Frontal cortex (tissue), 4 donors: ENCODE results near the gene LRRC18. TPM values are rescaled to one million over a fixed set of nuclear protein-coding genes. Genes with fewer than 3 reads are reported as not detected.

Experiments
- DNase-seq, 2 donors: peaks; one replicate each; pipeline ENCODE4 v3.0.0; 2012; ENCODE audit warnings: low spot score in 2 of 2
- FAIRE-seq: peaks from 2 replicates; lab custom pipeline; 2012; peaks lifted over from hg19 to GRCh38; lab: Jason Lieb, UNC
- total RNA-seq: library from RNA; depleted of rRNA; stranded (reverse); fragments of >200 nt; gene quantifications from one replicate; pipeline ENCODE4 v1.2.3, GENCODE V29; 2014
- donor health status: control.
- donor health status: control.
- donor health status: control.

The LRRC18 gene
- not detected for total RNA-seq

DNA sequence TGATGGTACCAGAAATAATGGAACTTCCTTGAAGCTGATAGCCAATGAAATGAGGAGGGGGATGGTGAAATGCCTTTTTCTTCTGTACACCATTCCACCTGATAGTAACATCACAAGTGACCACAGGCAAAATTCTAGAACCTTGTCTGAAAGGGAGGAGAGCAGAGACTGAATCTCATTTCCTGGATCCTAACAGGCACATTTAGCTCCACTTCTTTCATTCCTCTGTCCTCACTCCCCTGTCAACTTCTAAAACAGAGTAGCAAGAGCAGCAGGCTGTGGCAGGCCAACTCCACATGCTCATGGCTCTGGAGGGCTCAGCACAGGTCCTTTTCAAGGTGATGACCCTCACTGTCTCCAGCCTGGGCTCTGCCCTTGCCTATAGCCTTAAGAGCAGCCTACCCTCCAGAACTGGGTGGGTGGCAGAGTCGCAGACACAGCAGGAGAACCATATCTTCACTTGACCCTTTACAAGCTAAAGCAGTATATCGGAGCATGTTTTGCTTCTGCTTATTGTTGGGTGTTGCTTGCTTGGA, at the start of gene LRRC18:
Gene LRRC18 (minus strand): TSS at position 51 of the 536 bp plus-strand sequence. CDS start 25,685 bp downstream, outside the sequence.
- DNase-seq (no peak), FAIRE-seq (no peak)

DNA sequence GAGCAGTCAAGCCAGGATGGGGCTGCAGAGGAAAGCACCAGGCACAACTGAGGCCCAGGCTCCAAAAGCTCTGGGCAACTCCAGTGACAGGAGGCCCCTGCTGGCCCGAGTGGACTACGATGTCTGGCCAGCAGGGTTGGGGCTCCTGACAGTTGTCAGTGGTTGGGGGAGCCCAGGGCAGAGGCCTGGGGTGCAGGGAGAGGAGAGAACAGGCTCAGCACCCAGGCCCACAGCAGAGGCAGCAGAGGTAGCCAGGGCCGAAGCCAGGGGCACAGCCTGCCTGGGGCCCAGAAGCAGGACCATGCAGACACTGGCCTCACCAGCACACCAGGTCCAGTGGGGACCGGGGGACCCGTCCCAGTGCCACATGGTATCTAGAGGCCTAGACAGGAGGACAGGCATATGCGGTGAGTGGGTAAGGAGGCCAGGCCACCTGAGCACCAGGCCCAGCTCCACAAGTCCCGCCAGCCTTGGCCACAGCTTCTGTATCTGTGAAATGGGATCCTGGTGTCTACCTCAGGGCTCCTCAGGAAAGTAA, 46.0 kb upstream of the LRRC18 start:
- DNase-seq (no peak), FAIRE-seq (no peak)

DNA sequence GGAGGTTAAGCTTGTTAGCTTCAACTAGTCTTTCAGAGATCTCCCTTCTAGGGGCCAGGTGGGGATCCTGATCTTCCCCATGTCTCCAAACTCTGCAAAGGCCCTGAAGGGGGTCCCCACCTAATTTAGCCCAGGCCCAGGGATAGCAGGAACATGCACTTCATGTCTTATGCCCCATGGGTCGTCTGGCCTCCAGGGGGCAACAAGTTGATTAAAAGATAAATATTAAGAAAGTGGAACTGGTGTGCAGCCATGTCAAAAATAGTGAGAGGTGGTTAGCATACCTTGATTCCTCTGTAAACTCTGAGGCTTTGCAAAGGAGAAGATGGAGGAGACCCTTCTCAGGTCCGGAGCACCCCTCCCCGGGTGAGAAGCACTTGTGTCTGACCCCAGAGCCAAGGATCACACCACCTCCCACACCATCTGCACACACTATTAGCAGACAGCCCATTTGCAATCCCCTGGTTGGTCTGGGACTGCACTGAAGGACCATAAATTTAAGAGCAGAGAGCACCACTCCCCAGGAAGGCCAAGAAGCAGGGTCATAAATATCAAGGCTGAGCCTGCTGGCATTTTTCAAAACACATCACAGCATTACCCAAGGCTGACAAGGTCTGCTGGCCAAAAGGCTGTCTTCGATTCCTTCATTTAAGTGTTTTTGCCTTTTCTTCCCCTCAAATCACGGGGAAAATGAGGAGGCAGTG, 44.2 kb upstream of the LRRC18 start:
- no peak for FAIRE-seq

DNA sequence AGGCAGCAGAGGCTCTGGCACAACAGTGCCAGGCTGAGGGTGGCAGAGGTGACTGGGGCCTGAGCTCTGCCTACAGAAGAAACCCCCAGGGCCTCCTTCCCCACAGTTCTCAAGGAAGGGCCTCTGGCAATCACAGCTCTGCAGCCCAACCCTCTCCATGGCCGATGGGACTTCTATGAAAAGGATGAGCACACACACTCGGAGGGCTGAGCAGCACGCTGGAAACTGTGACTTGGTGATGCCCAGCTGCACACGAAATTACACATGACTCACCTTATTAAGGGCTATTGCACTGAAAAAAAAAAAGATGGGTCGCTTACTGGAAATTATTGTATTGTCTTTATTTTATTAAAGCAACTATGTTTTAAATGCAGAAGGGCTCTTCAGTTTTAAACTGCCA, 42.9 kb upstream of the LRRC18 start:
- FAIRE-seq: no peak
- no peak for DNase-seq

More for the DNA sequence above, 44.2 kb upstream of the LRRC18 start:
- DNase-seq: no peak

DNA sequence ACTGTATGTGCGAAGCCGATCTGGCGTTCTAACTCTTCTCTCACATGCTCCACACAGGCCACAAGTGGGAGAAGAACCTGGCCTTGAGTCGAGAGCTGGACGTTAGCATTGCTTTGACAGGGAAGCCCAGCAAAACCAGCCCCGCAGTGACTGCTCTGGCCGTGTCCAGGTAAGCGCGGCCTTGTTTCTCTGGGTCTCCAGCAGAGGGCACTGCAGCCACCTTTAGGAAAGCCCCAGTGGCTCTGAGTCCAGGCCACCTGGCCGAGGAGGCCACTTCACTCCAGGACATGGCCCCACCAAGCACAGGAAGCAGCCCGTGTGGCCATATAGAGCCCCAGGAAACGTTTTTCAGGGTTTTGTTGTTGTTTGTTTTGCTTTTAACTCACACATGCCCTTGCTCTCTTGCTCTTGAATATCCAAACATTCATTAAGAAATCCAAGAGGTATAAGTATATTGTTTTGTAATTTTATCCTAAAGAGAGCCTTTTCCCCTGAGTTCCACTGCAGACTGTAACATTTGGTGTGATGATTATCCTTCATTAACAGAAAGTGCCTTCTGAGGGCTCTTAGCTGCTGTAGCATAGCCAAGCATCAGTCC, 41.8 kb upstream of the LRRC18 start:
- DNase-seq (peak; percentile 15 to 54), FAIRE-seq (no peak)

DNA sequence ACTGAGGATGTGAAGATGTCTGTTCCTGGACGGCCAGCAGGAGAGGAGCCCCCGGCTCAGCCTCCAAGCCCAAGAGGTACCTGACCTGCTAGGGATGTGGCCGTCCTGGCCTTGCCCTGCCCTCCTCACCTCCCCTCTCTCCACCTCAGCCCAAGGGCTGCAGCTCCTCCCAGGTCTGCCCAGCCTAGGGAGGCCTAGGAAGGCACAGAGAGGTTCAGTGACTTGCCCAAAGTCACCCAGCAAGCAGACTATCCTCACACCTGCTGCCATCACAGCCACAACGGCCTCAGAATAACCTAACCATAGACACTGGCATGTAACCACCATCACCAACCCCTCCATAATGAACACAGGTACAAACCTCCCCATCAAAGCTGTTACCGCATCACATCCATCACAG, 38.7 kb upstream of the LRRC18 start:
- FAIRE-seq (no peak), DNase-seq (no peak)

DNA sequence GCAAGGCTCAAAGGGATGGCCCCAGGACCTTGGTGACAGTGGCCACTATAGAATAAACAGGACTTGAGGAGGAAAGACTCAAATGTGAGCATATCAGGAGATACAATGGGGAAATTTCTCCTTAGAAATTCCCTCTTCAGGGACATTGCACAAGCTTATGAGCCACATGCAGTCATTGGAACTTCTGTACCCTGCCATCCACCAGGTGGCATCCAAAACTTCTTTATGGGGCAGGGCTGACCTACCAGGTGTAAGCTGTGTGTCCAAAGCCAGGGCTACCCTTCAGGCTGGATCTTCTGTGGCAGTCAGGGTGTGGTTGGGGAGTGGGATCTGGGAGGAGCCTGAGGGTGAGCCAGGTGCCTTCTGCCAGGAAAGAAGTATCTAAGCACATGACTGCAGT, 36.6 kb upstream of the LRRC18 start:
- DNase-seq: peak in 1 of 2 donors; percentile 19
- no peak for FAIRE-seq

DNA sequence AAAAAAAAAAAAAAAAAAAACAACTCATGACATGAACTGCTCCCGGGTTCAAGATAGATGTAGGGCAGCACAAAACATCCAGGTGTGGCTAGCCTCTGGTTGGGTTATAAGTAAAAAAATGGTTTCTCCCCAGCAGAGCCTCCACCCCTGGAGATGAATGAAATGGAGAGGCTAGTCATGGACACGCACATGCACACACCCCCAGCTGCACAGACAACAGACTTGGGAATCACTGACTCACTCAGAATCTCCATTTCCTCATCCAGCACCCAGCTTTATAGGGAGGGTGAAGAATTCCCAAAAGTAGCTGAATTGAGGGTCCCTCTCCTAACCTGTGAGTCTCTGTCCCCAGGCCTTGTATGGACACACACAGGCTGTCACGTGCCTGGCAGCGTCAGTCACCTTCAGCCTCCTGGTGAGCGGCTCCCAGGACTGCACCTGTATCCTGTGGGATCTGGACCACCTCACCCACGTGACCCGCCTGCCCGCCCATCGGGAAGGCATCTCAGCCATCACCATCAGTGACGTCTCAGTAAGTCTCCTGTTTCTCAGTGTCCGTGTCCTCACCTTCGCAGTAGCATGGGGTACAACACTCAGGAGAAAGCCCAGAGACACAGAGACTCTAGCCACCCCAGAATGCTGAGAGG, 35.0 kb upstream of the LRRC18 start:
- DNase-seq (no peak), FAIRE-seq (no peak)

DNA sequence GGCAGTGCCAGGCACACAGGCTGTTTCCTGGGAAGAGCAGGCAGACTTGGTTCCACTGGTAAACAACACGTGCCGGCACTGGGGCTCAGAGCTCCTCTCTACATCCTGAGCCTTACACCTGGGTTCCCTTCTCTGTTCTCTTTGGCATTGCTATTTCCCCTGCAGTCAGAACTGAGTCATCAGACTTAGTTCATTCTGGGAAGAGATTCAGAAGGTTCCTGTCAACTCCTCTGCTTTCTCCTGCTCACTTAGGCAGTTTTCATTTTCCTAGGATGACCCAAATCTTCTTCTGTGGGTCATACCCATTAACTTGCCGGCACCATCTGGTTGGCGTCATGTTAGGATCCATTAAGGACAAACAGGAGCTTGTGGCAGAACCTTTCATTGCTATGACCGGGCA, 33.4 kb upstream of the LRRC18 start:
- DNase-seq (no peak), FAIRE-seq (no peak)

DNA sequence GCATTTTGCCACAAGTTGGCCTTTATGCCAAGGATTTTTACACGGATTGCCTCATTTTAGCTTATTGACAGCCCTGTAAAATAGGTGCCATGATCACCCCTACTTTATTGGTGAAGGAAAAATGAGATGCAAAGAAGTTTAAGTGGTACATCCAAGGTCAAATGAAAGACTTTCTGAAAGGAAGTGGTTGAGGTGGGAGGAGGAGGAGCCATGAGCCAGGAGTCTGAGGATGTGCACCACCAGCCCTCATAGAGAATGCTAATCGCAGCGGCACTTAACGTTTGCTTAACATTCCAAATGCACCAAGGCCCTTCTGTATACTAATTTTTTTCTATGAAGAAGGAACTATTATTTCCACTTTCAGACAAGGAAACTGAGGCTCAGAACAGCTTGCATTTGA, 31.0 kb upstream of the LRRC18 start:
- no peak for DNase-seq
- FAIRE-seq: no peak

DNA sequence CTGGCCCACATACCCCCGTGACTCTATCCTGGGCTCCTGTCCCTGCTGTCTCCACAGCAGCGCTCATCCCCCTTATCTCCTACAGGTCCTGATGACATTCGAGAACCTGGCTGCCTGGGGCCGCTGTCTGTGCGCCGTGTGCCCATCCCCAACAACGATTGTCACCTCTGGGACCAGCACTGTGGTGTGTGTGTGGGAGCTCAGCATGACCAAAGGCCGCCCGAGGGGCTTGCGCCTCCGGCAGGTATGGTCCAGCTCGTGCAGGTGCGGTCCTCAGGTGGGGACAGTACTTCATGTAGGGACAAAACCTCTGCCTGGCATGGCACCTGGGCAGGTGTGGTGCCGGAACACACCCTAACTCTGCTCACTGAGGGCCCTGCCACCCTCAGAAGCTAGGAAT, 30.4 kb upstream of the LRRC18 start:
- no peak for DNase-seq
- no peak for FAIRE-seq

DNA sequence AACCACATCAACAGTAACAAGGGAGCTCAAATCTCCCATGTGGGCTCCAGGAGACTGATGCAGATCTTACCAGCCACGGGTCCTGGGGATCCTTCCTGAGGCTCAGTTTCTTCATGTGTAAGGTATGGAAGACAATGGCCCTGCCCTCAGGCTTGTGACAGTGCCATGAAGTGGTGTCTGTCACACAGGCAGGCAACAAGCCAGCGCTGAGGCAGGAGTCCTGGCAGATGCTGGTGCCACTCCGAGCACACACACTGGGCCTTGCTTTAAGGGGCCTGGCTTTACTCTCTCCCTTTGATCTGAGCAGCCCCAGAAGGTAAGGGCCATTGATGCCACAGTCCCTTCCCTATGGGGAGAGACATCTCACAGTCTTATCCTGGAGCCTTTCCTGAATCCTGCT, 28.4 kb upstream of the LRRC18 start:
- no peak for FAIRE-seq
- DNase-seq: no peak

DNA sequence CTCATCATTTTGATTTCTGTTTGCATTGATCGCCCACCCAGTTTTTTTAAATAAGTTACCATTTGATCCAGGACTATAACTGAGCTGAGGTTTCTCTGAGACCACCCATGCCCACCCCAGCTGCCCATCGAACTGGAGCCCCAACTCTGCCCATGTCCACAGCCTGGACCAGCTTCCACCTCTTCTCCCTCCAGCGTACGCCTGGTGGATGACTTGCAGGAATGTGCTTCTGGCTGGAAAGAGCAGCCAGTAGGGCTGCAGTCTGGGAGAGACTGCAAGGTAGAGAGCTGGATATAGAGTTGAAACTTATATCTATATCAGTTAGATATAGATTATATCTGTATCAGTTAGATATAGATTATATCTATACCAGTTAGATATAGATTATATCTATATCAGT, 25.8 kb upstream of the LRRC18 start:
- no peak for FAIRE-seq
- no peak for DNase-seq

DNA sequence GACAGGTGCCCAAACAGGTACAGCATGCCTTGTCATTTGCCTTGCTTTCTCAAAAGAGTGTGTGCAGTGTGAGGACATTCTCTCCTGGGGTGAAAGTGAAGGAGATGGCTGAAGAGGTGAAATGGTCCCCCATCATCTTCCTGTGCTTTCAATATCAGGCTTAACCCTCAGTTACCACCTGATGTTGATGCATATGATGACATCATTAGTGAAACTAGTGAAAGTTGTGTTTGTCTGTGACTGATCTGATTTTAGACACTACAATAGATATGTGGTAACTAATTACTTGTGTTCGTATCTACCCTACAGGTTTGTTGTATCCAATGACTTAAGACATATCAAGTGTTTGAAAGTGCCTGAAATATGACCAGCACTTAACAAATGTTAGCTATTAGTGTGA, 24.4 kb upstream of the LRRC18 start:
- FAIRE-seq (no peak), DNase-seq (no peak)

DNA sequence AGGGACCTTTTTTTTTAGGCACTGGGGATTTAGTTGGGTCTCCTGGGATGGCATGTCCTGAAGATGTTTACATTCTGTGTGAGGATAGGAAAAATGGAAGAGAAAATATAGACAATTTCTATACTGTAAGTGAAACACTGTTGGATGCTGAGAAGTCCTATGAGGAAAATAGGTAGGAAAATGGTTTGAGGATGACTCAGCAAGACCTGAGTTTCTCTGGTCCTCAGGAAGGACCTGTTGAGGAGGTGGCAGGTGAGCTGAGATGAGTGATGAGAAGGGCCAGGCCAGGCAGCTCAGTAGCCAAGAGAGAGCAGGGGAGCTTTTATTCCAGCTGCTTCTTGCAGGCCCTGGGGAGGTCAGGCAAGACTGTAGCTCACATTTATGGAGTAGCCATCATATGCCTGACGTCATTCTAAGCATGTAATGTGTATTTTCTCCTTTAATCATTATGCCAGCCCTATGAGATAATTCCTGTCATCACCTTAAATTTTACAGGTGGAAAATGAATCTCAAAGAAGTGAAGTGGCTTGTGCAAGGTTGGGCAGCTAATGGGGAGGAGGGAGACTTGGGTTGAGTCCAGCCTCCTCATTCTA, 19.1 kb upstream of the LRRC18 start:
- FAIRE-seq: no peak
- DNase-seq: no peak

DNA sequence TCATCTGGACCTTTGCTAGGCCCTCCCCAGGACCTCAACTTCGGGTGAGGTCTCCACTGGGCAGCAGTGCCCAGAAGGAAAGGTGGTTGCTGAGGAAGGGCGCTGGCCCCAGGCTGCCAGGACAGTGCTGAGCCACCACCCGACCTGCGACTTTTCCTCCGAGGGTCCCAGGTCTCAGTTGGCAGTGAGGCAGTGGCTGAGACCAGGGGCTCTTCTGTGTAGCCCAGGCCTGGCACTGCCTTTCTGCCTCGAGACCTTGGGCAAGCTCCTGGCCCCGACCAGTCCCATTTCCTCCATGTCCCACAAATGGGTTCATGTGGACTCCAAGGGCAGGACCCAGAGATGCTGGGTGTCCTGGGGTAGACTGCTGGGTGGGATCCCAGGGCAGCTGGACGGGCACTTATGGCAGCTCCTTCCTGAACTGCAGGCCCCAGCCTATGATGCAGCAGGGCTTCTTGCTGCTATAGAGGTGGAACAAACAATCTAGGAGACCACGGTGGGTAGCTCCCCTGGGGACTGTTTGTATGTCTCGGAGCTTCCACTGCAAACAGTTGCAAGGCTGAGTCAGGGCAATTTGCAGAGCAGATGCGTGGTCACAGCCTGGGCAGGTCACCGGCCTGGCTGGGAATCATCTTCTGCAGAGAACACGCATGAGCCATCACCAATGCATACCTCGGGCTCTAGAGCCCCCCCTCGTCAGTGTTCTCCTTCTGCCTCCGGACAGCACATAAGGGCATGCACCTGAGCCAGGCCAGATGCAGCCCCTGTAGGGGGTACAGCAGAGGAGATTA, 17.9 kb upstream of the LRRC18 start:
- DNase-seq (no peak), FAIRE-seq (no peak)

DNA sequence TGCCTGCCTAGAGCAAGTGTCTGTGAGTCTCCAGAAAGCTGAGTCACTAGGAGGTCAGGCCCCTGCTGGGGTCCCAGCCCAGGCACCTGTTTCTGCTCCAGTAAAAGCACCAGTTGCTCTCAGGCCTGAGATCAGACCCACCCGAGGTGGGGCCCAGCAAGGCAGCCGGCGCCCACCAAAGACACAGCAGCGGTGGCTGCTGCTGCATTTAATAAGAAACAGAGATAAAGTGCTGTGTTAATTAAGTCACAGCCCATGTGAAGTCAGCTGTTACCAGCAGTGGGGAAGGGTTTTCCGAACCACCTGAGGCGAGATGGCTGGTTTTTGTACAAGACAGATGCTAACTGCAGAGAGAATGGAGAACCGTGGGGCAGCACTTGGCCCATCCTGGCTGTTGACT, 12.1 kb upstream of the LRRC18 start:
- FAIRE-seq: no peak
- no peak for DNase-seq

DNA sequence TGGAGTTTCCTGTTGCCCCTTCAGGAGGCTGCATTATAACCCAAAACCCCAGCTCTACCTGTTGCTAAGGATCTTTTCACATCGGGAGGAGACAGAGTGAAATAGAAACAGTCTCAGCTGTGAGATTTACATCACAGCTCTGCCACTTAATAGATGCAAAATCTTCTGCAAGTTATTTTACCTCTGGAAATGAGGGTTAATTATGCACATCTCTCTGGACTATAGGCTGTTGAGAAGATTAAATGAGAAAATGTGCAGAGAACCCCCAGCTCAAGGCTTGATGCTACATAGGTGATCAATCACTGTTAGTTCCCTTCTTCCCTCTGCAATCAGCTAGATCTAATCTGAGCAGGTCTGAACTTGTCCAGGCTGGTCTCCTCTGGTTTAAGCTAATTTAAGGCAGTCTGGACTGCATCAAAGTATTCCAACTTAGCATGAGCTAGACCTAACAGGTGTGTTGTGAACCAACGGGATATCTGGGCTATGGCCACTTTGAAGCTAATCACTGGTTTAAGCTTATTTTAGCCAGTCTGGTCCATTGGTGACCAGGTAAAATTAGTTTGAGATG, 8.9 kb upstream of the LRRC18 start:
- DNase-seq (no peak), FAIRE-seq (no peak)

DNA sequence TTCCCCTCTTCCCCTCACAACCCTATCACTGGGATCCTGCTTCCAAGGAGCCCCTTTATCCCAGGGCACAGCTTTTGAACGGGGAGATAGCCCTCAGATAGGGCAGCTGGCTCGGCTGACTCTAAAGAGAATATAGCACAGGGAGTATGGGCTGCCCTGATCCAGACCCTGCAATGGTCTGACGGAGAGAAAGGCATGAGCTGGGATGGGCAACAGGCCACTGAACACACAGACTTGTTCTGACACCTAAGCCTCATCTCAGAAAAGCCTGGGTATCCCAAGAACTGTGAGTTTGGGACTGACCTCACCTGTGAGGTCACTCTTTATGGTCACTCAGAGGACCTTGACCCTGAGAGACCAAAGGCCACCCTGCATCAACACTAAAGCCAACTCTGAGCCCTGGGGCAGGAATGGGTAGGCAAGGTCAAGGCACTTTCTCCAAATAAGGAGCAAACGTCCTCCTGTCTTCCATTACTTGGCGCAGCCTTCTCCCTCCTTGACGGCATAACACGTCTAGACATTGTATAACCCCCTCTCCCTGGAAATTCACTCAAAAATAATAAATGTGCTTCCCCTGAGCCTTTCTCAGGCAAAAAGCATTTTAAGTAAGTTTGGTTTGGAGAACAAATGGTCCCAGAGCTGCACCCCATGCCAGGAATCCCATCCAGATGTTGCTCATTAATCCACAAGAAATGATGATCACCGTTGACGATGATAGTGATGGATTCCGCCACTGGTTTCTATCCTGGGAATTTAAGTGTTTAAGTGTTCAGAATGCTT, 8.2 kb upstream of the LRRC18 start:
- no peak for DNase-seq
- FAIRE-seq: no peak
